Kidney (tissue), 14 donors: ENCODE data around the gene ZNF300. TPM values are rescaled to one million over a fixed set of nuclear protein-coding genes. Genes with fewer than 3 reads are reported as not detected.
A peak's percentile ranks its signal among the peaks of the same experiment; 100 is the strongest.

Experiments
- DNase-seq, 5 donors: peaks; one replicate each; pipeline ENCODE4 v3.0.0-alpha.2; 2013 to 2020
- FAIRE-seq: peaks from 2 replicates; lab custom pipeline; 2012; peaks lifted over from hg19 to GRCh38; lab: Jason Lieb, UNC
- H3K27ac ChIP-seq, 2 donors: one replicate each; pipeline ENCODE4 v1.7.0; 2013; ENCODE audit warnings: low read depth in 2 of 2, low read length in 2 of 2, inconsistent platforms in 1 of 2
- H3K27me3 ChIP-seq: one replicate; pipeline ENCODE4 v1.7.1; 2013; ENCODE audit warnings: low read length, inconsistent platforms; ENCODE audit not compliant: control insufficient read depth, insufficient read depth
- H3K36me3 ChIP-seq, 3 donors: one replicate each; pipeline versions ENCODE4 v1.7.0 to v1.7.1; 2013; ENCODE audit warnings: low read length in 3 of 3, control low read depth in 1 of 3, inconsistent platforms in 1 of 3; ENCODE audit not compliant: insufficient read depth in 3 of 3, control insufficient read depth in 2 of 3
- H3K4me1 ChIP-seq, 3 donors: one replicate each; pipeline versions ENCODE4 v1.7.0 to v1.7.1; 2013; ENCODE audit warnings: low read length in 3 of 3, inconsistent platforms in 1 of 3, low read depth in 1 of 3; ENCODE audit not compliant: control insufficient read depth in 2 of 3, insufficient read depth in 2 of 3
- H3K4me3 ChIP-seq, 3 donors: one replicate each; pipeline versions ENCODE4 v1.7.0 to v1.8.1; 2013; ENCODE audit warnings: low read length in 3 of 3, control low read depth in 1 of 3, inconsistent platforms in 1 of 3
- H3K9ac ChIP-seq, 3 donors: one replicate each; pipeline versions ENCODE4 v1.7.0 to v1.7.1; 2013; ENCODE audit warnings: low read length in 3 of 3, control low read depth in 1 of 3, inconsistent platforms in 1 of 3
- H3K9me3 ChIP-seq, 3 donors: one replicate each; pipeline versions ENCODE4 v1.7.0 to v1.7.1; 2013; ENCODE audit warnings: low read length in 3 of 3, control low read depth in 1 of 3, inconsistent platforms in 1 of 3; ENCODE audit not compliant: control insufficient read depth in 2 of 3, insufficient read depth in 1 of 3
- CTCF ChIP-seq: IDR thresholded peaks from 3 replicates; pipeline ENCODE4 v1.5.1; 2012; ENCODE audit warnings: mild to moderate bottlenecking, moderate library complexity, borderline replicate concordance; ENCODE audit not compliant: insufficient read depth; ENCODE audit errors: extremely low read depth
- intact Hi-C: fragments of 100-400 bp; cut with DNase I; formaldehyde crosslinking; loops from one replicate; pipeline ENCODE4 v1.11.1; 2022
- polyA plus RNA-seq: library from polyadenylated mRNA; stranded (reverse); fragments of 350-450 nt; fragmentation: Illumina TruSeq; extraction: RNeasy Lipid Tissue Mini Kit (QIAGEN cat#74804); gene quantifications from one replicate; pipeline ENCODE4 v1.2.3, GENCODE V29; 2014; ENCODE audit warnings: low read depth, low replicate concordance; ENCODE audit not compliant: insufficient read depth
- total RNA-seq: library from RNA; stranded (reverse); fragmentation: NEBNext Ultra II Directional; extraction: Animal tissue kit (Norgen Biotek cat#: 25700); gene quantifications from one replicate; pipeline ENCODE4 v1.2.1, GENCODE V29; 2021
- donor health status: control.
- donor health status: control.
- donor health status: control.
- donor health status: control.
- donor health status: control.
- donor health status: DM: yes; HTN: yes; CAD: no.
- donor health status: Normal renal cell carcinoma (clear cell type).

Gene ZNF300
- total and polyA plus RNA-seq, 2 donors from 2014 or later = 4.0 to 6.5 TPM

GRCh38 chr5:150931368-150931965 is 26.7 kb upstream of the ZNF300 start:
- H3K9me3 ChIP-seq = peaks cover 15 to 78% (median 70%) of the 10 kb centered on the region in 3 donors
- TF ChIP-seq CTCF = no peak
- H3K4me1 ChIP-seq = no peaks in the 10 kb centered on the region
- H3K27me3 ChIP-seq = no peaks in the 10 kb centered on the region
- peak overlapping the region in 2 of 3 donors; percentile 6 to 23 for H3K4me3 ChIP-seq
- intact Hi-C loops = no loop called here
- DNase-seq = no peak
- H3K36me3 ChIP-seq = peaks cover 6 to 22% (median 11%) of the 10 kb centered on the region in 3 donors
- no peak overlapping the region for H3K27ac ChIP-seq
- FAIRE-seq = no peak
- no peak overlapping the region for H3K9ac ChIP-seq

GRCh38 chr5:150918613-150919012 is 13.8 kb upstream of the ZNF300 start:
- no peak for FAIRE-seq
- H3K4me3 ChIP-seq = no peak overlapping the region
- no peak for TF ChIP-seq CTCF
- DNase-seq = no peak
- peaks cover 0 to 57% (median 20%) of the 10 kb centered on the region in 3 donors for H3K9me3 ChIP-seq
- no peak overlapping the region for H3K9ac ChIP-seq
- H3K4me1 ChIP-seq = no peaks in the 10 kb centered on the region
- H3K36me3 ChIP-seq = no peaks in the 10 kb centered on the region
- H3K27me3 ChIP-seq = no peaks in the 10 kb centered on the region
- no peak overlapping the region for H3K27ac ChIP-seq
- intact Hi-C loops = no loop called here

GRCh38 chr5:150912312-150912814 is 7.6 kb upstream of the ZNF300 start:
- no peak for TF ChIP-seq CTCF
- H3K9ac ChIP-seq = no peak overlapping the region

More at GRCh38 chr5:150912312-150912814, 7.6 kb upstream of the ZNF300 start:
- Histone ChIP-seq H3K27me3 (no peaks in the 10 kb centered on the region), H3K4me3 (no peak overlapping the region), H3K9me3 (peaks cover 0 to 57% (median 13%) of the 10 kb centered on the region in 3 donors), H3K27ac (no peak overlapping the region), H3K36me3 (no peaks in the 10 kb centered on the region), H3K4me1 (no peaks in the 10 kb centered on the region)
- DNase-seq (no peak), FAIRE-seq (no peak)
- intact Hi-C loops = no loop called here
